Brain microvascular endothelial cell (primary cell): ENCODE measurements around the gene DSE.

Source experiments
- DNase-seq: peaks from one replicate; pipeline ENCODE4 v3.0.0-alpha.2; 2020
- H3K27ac ChIP-seq: fragments of 250-450 bp; sonication (Bioruptor Pico); 2 replicates; pipeline ENCODE4 v1.5.1; 2020; ENCODE audit warnings: mild to moderate bottlenecking, moderate library complexity
- H3K27me3 ChIP-seq: fragments of 250-450 bp; sonication (Bioruptor Pico); replicated peaks from 2 replicates; pipeline ENCODE4 v1.5.1; 2020; ENCODE audit warnings: mild to moderate bottlenecking
- H3K36me3 ChIP-seq: fragments of 250-450 bp; sonication (Bioruptor Pico); replicated peaks from 2 replicates; pipeline ENCODE4 v1.5.1; 2020; ENCODE audit warnings: mild to moderate bottlenecking
- H3K4me3 ChIP-seq: 2 replicates; pipeline ENCODE4 v1.5.1; 2011; ENCODE audit warnings: low read depth, mild to moderate bottlenecking, control low read depth, low read length, moderate library complexity
- in situ Hi-C: cut with HindIII; loops from 2 replicates; pipeline ENCODE4 v1.10.0; 2017; ENCODE audit warnings: low sequenced_read_pairs, low pct_ligation_motif_present
- TF ChIP-seq, protein P1 (sequence below): IDR thresholded peaks from 2 replicates; pipeline ENCODE4 v1.5.1; 2011; ENCODE audit warnings: low read depth, mild to moderate bottlenecking, moderate library complexity, low read length, control low read depth, inconsistent platforms; ENCODE audit errors: missing control alignments

Gene DSE

GRCh38 chr6:116450185-116450710 is 79.5 kb downstream of the DSE start:
- no peak for DNase-seq
- TF ChIP-seq, protein P1, sequence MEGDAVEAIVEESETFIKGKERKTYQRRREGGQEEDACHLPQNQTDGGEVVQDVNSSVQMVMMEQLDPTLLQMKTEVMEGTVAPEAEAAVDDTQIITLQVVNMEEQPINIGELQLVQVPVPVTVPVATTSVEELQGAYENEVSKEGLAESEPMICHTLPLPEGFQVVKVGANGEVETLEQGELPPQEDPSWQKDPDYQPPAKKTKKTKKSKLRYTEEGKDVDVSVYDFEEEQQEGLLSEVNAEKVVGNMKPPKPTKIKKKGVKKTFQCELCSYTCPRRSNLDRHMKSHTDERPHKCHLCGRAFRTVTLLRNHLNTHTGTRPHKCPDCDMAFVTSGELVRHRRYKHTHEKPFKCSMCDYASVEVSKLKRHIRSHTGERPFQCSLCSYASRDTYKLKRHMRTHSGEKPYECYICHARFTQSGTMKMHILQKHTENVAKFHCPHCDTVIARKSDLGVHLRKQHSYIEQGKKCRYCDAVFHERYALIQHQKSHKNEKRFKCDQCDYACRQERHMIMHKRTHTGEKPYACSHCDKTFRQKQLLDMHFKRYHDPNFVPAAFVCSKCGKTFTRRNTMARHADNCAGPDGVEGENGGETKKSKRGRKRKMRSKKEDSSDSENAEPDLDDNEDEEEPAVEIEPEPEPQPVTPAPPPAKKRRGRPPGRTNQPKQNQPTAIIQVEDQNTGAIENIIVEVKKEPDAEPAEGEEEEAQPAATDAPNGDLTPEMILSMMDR: no peak
- H3K36me3 ChIP-seq: no peaks in the 10 kb centered on the region
- no peak overlapping the region for H3K4me3 ChIP-seq
- in situ Hi-C loops: no loop called here
- no peaks in the 10 kb centered on the region for H3K27me3 ChIP-seq
- H3K27ac ChIP-seq: no peak overlapping the region

GRCh38 chr6:116450769-116451740 is 80.3 kb downstream of the DSE start:
- TF ChIP-seq, protein P1: no peak
- Histone ChIP-seq H3K27ac (no peak overlapping the region), H3K36me3 (no peaks in the 10 kb centered on the region), H3K27me3 (no peaks in the 10 kb centered on the region), H3K4me3 (no peak overlapping the region)
- no peak for DNase-seq
- in situ Hi-C loops: no loop called here

GRCh38 chr6:116451916-116452315 is 81.2 kb downstream of the DSE start:
- no peak overlapping the region for H3K27ac ChIP-seq
- TF ChIP-seq, protein P1: no peak
- in situ Hi-C loops: no loop called here

GRCh38 chr6:116452531-116452930 is 81.8 kb downstream of the DSE start:
- TF ChIP-seq, protein P1: no peak
- H3K27me3 ChIP-seq: no peaks in the 10 kb centered on the region
- no peaks in the 10 kb centered on the region for H3K36me3 ChIP-seq
- H3K4me3 ChIP-seq: no peak overlapping the region
- in situ Hi-C loops: no loop called here
- H3K27ac ChIP-seq: no peak overlapping the region
- DNase-seq: no peak

More at GRCh38 chr6:116451916-116452315, 81.2 kb downstream of the DSE start:
- DNase-seq: no peak
- no peaks in the 10 kb centered on the region for H3K27me3 ChIP-seq
- H3K36me3 ChIP-seq: no peaks in the 10 kb centered on the region
- H3K4me3 ChIP-seq: no peak overlapping the region

DNA sequence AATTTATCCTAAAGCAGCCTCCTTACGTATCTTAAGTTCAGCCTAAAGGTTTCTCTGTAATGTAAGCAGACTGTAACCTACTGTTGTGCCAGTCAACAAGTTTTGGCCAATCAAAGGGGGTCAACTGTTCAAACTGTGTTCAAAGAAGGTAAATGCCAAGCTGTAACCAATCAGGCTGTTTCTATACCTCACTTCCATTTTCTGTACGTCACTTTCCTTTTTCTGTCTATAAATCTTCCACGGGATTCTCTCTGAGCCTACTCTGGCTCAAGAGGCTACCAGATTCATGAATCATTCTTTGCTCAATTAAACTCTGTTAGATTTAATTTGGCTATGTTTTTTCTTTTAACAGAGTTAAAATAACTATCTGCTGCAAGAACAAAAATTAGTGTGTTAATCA is 85.4 kb downstream of the DSE start:
- no peak for DNase-seq
- TF ChIP-seq, protein P1: no peak
- Histone ChIP-seq H3K27ac (no peak overlapping the region), H3K4me3 (no peak overlapping the region), H3K27me3 (no peaks in the 10 kb centered on the region), H3K36me3 (no peaks in the 10 kb centered on the region)
- in situ Hi-C loops: no loop called here
